Transverse colon (tissue), 3 donors: ENCODE measurements around the gene SELENOK.

Experiments
- EP300 ChIP-seq: sonication (generic); formaldehyde crosslinking; IDR thresholded peaks from one replicate; pipeline ENCODE4 v1.6.1; 2017; ENCODE audit warnings: antibody characterized with exemption, low read depth
- POLR2A ChIP-seq: fragments of 450-650 bp; IDR thresholded peaks from one replicate; pipeline ENCODE4 v1.6.1; 2016; ENCODE audit warnings: antibody characterized with exemption, mild to moderate bottlenecking, moderate library complexity
- TF ChIP-seq, protein P1 (sequence below), 5 experiments: fragments of 200-600 bp in 3 of 5; fragments of 450-650 bp in 2 of 5; sonication (generic) in 3 of 5; IDR thresholded peaks; 1 replicate in 2 of 5; 2 replicates in 3 of 5; pipeline ENCODE4 v1.5.1; 2016 to 2017; ENCODE audit warnings: antibody characterized with exemption in 5 of 5, inconsistent platforms in 3 of 5, mild to moderate bottlenecking in 2 of 5, moderate library complexity in 1 of 5

DNA sequence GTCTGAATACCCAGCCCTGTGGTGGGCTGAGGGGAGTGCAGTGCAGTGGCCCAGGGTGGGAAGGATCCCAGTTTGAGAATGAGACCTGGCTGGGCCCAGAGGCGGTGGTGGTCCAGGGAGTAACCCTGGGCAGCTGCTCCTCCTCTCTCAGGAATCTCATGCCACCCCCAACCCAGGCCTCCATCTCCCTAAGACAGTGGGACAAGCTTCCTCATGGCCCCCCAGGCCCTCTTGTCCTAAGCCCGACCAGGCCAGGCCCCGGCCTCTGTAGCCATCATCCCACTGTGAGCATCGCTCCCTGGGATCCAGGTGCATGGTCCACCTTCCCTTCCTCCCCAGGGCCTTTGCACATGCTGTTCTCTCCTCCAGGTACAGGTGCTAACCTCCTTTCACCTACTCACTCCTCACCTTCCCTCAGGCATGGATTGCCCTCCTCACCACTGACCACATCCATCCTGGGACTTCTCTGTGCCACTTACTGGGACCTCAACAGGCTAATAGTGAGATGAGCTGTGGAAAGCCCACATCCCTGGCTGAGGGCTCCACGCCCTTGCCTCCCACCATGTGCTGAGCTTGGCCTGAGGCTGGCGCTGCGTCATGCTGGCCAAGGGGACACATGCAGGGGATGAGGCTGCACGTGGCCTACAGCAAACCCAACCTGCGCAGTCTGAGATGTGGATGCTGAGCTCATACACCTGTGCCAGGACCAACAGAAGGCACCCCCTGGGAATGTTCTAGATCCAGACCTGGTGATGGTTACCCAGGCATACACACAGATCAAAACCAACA, 55.4 kb downstream of the SELENOK start:
- TF ChIP-seq, protein P1, sequence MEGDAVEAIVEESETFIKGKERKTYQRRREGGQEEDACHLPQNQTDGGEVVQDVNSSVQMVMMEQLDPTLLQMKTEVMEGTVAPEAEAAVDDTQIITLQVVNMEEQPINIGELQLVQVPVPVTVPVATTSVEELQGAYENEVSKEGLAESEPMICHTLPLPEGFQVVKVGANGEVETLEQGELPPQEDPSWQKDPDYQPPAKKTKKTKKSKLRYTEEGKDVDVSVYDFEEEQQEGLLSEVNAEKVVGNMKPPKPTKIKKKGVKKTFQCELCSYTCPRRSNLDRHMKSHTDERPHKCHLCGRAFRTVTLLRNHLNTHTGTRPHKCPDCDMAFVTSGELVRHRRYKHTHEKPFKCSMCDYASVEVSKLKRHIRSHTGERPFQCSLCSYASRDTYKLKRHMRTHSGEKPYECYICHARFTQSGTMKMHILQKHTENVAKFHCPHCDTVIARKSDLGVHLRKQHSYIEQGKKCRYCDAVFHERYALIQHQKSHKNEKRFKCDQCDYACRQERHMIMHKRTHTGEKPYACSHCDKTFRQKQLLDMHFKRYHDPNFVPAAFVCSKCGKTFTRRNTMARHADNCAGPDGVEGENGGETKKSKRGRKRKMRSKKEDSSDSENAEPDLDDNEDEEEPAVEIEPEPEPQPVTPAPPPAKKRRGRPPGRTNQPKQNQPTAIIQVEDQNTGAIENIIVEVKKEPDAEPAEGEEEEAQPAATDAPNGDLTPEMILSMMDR (IDR thresholded peaks at IDR 0.05) = no peak
- TF ChIP-seq POLR2A (no peak), EP300 (no peak)
